Measurements from ENCODE around the gene PMEPA1.

PMEPA1 gene

GRCh38 chr20:57622579-57623381, 87.0 kb downstream of the PMEPA1 start:
- DNase-seq (ENCODE audit: low read depth in 3 of 3): peak in 2 of 3 donors; percentile 59 to 64

GRCh38 chr20:57622201-57622570, 87.6 kb downstream of the PMEPA1 start:
- DNase-seq (ENCODE audit: low read depth in 3 of 3): no peak

GRCh38 chr20:57621421-57622200, 88.2 kb downstream of the PMEPA1 start:
- DNase-seq (ENCODE audit: low read depth in 3 of 3): no peak

GRCh38 chr20:57620999-57621398, 88.8 kb downstream of the PMEPA1 start:
- DNase-seq (ENCODE audit: low read depth in 3 of 3): no peak

GRCh38 chr20:57620274-57620990, 89.4 kb downstream of the PMEPA1 start, which contains the start of gene ZBP1:
Gene ZBP1 (minus strand): TSS chr20:57620426. CDS start chr20:57620295, 131 bp downstream.
- DNase-seq (ENCODE audit: low read depth in 3 of 3): no peak

GRCh38 chr20:57619051-57619831, 90.6 kb downstream of the PMEPA1 start:
- peak in 2 of 3 donors; percentile 44 to 64 for DNase-seq (ENCODE audit: low read depth in 3 of 3)

GRCh38 chr20:57618764-57619050, 91.1 kb downstream of the PMEPA1 start:
- no peak for DNase-seq (ENCODE audit: low read depth in 3 of 3)

GRCh38 chr20:57618091-57618763, 91.6 kb downstream of the PMEPA1 start:
- DNase-seq (ENCODE audit: low read depth in 3 of 3): no peak

- DNase-seq (ENCODE audit: low read depth in 3 of 3): no peak
These were observed 92.6 kb downstream of the PMEPA1 start for GRCh38 chr20:57617079-57617795.

- DNase-seq (ENCODE audit: low read depth in 3 of 3): no peak
These were observed 93.5 kb downstream of the PMEPA1 start for GRCh38 chr20:57616143-57616951.

- DNase-seq (ENCODE audit: low read depth in 3 of 3): no peak
These were observed 94.4 kb downstream of the PMEPA1 start for GRCh38 chr20:57615445-57615811.

- no peak for DNase-seq (ENCODE audit: low read depth in 3 of 3)
These were observed 95.0 kb downstream of the PMEPA1 start for GRCh38 chr20:57614490-57615444.

GRCh38 chr20:57613481-57613921, 96.3 kb downstream of the PMEPA1 start:
- no peak for DNase-seq (ENCODE audit: low read depth in 3 of 3)

- no peak for DNase-seq (ENCODE audit: low read depth in 3 of 3)
These were observed 96.9 kb downstream of the PMEPA1 start for GRCh38 chr20:57612916-57613315.

- no peak for DNase-seq (ENCODE audit: low read depth in 3 of 3)
These were observed 97.4 kb downstream of the PMEPA1 start for GRCh38 chr20:57612436-57612835.

- DNase-seq (ENCODE audit: low read depth in 3 of 3): no peak
These were observed 98.1 kb downstream of the PMEPA1 start for GRCh38 chr20:57611586-57612311.

- no peak for DNase-seq (ENCODE audit: low read depth in 3 of 3)
These were observed 99.4 kb downstream of the PMEPA1 start for GRCh38 chr20:57610261-57610952.
